Activated CD4-positive, CD25-positive, alpha-beta regulatory T cell treated with anti-CD3 and anti-CD28 coated beads, Interleukin-2, amount 50 U/mL, for 72 hours (primary cell): Measurements from ENCODE around the gene NOS3.

Experiments
- DNase-seq: peaks from one replicate; pipeline ENCODE4 v3.0.0; 2021

NOS3 gene

GRCh38 chr7:150990416-150991186 is at the start of gene NOS3:
Gene NOS3, plus strand, starts transcription at chr7:150991017. Its CDS starts 2,787 bp downstream, at chr7:150993804.
- no peak for DNase-seq

DNA sequence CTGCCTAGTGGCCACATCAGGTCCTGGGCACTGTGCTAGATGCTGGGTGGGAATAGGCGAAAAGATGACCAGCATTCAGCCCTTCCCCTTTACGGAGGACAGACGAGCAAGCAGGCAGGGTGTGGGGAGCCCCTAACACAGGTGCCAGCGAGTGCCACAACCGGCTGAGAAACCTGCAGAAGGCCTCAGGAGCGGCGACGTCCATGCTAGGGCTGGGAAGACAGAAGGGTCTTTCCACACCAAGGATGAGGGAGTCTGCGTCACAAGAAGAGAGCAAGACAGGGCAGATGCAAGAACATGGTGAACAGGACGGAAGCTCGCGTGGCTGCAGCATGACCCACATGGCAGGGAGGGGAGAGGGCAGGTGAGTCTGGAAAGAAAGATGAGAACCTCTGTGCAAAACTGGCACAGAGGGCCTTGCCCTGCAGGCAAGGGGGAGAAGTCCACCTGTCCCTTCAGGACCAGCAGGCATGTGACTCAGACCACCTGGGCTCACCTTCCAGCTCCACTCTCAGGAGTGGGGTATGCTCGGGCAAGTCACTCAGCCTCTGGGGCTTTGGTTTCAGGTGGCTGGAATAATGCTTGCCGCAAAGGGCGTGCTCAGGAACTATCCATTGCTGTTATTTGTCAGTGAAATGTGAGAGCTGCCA is 49.3 kb upstream of the NOS3 start:
- DNase-seq: no peak

- DNase-seq: peak; percentile 59
These were observed 48.7 kb upstream of the NOS3 start for GRCh38 chr7:150942001-150942590.

GRCh38 chr7:150942591-150943452 is 48.0 kb upstream of the NOS3 start:
- DNase-seq: no peak

DNA sequence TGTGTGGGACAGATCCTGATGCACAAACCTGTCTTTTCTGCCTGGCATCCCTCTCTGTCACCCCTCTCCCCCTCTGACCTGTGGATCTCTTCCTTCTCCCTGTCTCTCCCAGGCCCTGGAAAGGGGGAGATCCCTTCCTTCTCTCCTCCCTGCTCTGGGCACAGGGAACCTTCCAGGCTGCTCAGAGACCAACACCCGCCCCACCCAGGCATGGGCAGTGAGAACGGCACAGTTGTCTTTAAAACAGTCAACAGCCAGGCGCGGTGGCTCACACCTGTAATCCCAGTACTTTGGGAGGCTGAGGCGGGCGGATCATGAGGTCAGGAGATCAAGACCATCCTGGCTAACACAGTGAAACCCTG is 47.4 kb upstream of the NOS3 start:
- no peak for DNase-seq

- no peak for DNase-seq
These were observed 46.5 kb upstream of the NOS3 start for GRCh38 chr7:150944066-150945042.

GRCh38 chr7:150945171-150945852 is 45.5 kb upstream of the NOS3 start:
- DNase-seq: no peak

DNA sequence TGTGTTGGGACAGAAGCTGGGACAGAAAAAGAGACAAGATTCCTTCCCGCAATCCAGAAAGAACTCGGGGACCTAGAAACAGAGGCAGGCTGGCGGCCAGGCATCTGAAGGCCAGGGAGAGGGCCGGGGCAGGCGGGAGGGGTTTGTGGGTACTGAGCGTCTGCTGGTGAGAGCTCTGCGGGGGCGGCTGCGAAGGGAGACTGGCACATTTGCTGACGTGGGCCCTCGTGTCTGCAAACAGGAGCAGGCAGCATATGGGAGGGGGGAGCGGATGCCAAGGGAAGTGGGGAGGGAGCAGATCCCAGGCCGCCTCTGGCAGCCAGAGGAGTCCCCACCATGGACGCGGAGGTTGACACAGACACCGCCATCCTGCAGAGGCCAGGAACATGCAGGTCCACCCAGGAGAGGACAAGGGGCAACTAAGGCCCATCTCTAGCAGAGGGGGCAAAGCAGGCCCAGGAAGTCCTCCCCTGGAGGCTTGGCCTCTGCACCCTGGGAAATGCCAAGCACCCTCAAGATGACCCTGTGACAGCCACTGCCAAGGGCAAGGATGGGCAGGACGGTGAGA is 44.9 kb upstream of the NOS3 start:
- DNase-seq: no peak

DNA sequence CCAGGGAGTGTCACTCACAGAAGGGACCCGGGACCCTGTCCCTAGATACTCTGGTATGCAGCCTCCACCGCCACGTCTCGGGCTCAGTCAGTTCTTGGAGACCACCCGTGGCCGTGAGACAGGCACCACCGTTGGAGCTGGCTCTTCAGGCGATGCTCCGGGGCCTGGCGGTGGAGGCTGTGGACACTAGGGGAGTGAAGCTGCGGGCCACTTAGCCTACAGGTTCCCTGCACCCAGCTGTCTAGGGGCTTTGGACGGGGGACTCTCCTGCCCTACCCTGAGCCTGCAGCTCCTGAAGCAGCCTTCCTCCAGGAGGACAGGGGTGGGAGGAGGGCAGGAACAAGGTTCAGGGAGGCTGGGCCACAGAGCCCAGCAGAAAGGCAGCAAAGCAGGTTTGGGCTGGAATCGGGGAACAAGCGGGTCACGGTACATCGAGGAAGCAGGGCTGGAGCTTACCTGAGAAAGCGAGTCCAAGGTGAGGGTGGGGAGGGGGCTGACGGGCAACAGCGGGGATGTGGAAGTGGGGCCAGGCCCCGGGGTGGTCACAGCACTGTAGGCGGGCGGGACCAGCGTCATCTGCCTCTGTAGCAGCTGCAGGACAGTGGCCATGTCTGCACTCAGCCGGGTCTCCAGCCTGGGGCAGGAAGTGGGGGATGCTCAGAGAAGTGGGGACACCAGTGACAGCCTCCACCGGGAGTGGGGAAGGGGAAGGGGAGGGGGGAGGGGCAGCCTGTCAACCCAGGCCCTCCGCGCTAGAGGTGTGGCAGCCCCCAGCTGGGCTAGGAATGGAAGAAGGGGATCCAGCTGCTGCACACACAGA is 44.2 kb upstream of the NOS3 start:
- DNase-seq: peak; percentile 25

GRCh38 chr7:150947241-150947745 is 43.5 kb upstream of the NOS3 start:
- peak; percentile 29 for DNase-seq

DNA sequence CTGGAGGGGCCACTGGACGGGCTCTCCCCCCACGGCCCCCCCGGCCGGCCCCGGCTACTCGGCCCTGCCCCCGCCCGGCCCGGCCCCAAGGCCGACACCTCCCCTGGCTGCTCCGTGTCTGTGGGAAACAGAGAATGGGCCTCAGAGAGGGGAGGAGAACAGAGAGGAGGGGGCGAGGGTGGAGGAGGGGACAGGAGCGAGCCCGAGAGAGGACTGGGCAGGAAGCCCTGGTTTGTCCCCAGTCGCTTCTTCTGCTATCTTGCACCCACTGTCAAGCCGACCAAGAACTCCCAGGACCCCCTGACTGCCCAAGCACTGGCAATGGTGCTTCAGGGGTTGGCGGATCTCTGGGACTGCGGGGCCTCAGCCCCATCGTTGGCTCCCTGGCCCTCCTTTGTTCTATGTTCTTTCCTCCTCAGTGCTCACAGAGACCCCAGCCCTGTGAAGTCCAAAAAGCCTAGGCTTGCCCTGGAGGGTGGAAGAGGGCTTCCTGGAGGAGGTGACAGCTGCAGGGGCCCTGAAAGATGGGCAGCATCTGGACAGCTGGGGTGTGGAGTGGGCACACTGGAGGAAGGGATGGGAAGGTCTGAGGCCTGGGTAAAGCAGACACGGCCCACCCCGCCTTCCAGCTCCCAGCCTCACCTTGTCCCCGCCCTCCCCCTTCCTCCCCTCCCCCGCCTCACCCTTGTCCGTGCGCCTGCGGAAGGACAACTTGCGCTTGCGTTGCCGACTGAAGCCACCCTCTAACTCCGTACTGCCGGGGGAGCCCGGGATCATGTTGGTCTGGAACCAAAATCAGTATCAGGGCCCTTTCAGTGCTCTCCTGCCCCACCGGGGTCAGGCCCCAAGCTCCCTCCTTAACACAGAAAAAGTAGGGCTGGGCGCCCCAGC is 42.8 kb upstream of the NOS3 start:
- peak; percentile 27 for DNase-seq

GRCh38 chr7:150948791-150949251 is 42.0 kb upstream of the NOS3 start:
- DNase-seq: peak; percentile 21

GRCh38 chr7:150949564-150949963 is 41.3 kb upstream of the NOS3 start:
- DNase-seq: no peak

- DNase-seq: peak; percentile 23
These were observed 40.8 kb upstream of the NOS3 start for GRCh38 chr7:150949971-150950491.

DNA sequence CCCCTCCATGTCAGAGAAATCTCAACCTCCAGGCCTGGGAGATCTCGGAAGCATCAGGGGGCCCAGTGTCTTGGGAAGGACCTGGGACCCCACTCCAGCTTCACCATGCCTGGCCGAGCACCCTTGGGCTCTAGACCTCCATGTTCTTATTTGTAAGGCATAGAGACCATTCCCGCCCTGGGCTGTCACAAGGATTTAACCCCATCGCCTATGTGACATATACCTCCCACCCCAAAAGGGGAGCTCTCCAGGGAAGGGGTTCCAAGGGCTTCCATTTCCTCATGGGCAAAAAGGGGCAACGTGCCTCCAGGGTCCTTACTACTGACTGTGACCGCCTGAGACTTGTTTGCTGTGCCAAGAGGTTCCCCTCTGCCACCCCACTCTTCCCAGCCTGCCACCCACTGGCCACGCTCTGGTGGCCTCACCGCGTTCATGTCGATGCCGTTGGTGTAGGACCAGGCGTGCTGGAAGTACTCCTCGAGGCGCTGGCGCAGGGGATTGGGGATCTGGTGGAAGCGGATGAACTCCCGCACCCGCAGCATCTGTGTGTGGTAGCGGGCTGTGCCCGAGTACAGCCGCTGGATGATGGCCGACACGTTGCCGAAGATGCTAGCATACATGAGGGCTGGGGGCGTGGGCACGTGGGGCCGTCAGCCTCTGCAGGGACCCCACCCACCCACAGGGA is 40.2 kb upstream of the NOS3 start:
- no peak for DNase-seq

GRCh38 chr7:150951181-150951520 is 39.7 kb upstream of the NOS3 start:
- no peak for DNase-seq

- no peak for DNase-seq
These were observed 39.3 kb upstream of the NOS3 start for GRCh38 chr7:150951521-150951920.
